OCI-LY1 (cell line): ENCODE results near the gene OR1I1.

Experiments
- H2AFZ ChIP-seq: fragments of 200-600 bp; sonication (generic), shearing (Covaris generic); 2 replicates; pipeline ENCODE4 v1.6.0; 2014; ENCODE audit warnings: antibody characterized with exemption, mild to moderate bottlenecking, low read length
- H3F3A ChIP-seq: fragments of 200-600 bp; sonication (generic), shearing (Covaris generic); 2 replicates; pipeline ENCODE4 v1.6.0; 2014; ENCODE audit warnings: mild to moderate bottlenecking, antibody characterized with exemption, low read length, moderate library complexity; ENCODE audit not compliant: insufficient read depth
- H3K27ac ChIP-seq: fragments of 200-600 bp; sonication (generic); 2 replicates; pipeline ENCODE4 v1.5.1; 2014; ENCODE audit warnings: low read length, mixed run types, mild to moderate bottlenecking, low read depth; ENCODE audit not compliant: poor library complexity, severe bottlenecking
- H3K27me3 ChIP-seq: fragments of 200-600 bp; sonication (generic); 2 replicates; pipeline ENCODE4 v1.6.0; 2014; ENCODE audit warnings: antibody characterized with exemption, mild to moderate bottlenecking, low read length, moderate library complexity; ENCODE audit not compliant: insufficient read depth
- H3K36me3 ChIP-seq: fragments of 200-600 bp; sonication (generic); 2 replicates; pipeline ENCODE4 v1.6.1; 2014; ENCODE audit warnings: mild to moderate bottlenecking, antibody characterized with exemption, low read length, moderate library complexity, mixed read lengths; ENCODE audit not compliant: insufficient read depth
- H3K4me1 ChIP-seq: fragments of 200-600 bp; sonication (generic); 2 replicates; pipeline ENCODE4 v1.5.1; 2014; ENCODE audit warnings: mild to moderate bottlenecking, low read length, moderate library complexity; ENCODE audit not compliant: insufficient read depth, severe bottlenecking
- H3K4me2 ChIP-seq: fragments of 200-600 bp; sonication (generic), shearing (Covaris generic); 2 replicates; pipeline ENCODE4 v1.6.1; 2014; ENCODE audit warnings: low read length
- H3K4me3 ChIP-seq: fragments of 200-600 bp; sonication (generic); 2 replicates; pipeline ENCODE4 v1.5.1; 2014; ENCODE audit warnings: low read length, low read depth, mild to moderate bottlenecking, mixed read lengths; ENCODE audit not compliant: poor library complexity, severe bottlenecking
- H3K79me2 ChIP-seq: fragments of 200-600 bp; shearing (Covaris generic); 2 replicates; pipeline ENCODE4 v1.6.1; 2016; ENCODE audit warnings: mixed run types, low read length, mixed read lengths; ENCODE audit not compliant: insufficient read depth
- H3K9ac ChIP-seq: fragments of 200-600 bp; sonication (generic), shearing (Covaris generic); 2 replicates; pipeline ENCODE4 v1.6.1; 2014; ENCODE audit warnings: mild to moderate bottlenecking, low read length, mixed read lengths
- H3K9me2 ChIP-seq: fragments of 200-600 bp; sonication (generic), shearing (Covaris generic); 2 replicates; pipeline ENCODE4 v1.6.1; 2014; ENCODE audit warnings: low read depth, mild to moderate bottlenecking, low read length, mixed read lengths
- H3K9me3 ChIP-seq: fragments of 200-600 bp; shearing (Covaris generic); 2 replicates; pipeline ENCODE4 v1.6.1; 2014; ENCODE audit warnings: low read length, mixed read lengths
- H4K20me1 ChIP-seq: fragments of 200-600 bp; sonication (generic), shearing (Covaris generic); 2 replicates; pipeline ENCODE4 v1.6.0; 2016; ENCODE audit warnings: mild to moderate bottlenecking, low read length; ENCODE audit not compliant: insufficient read depth
- EZH2 ChIP-seq: fragments of 200-600 bp; sonication (generic), shearing (Covaris generic); IDR thresholded peaks from 2 replicates; pipeline ENCODE4 v1.8.0; 2017; ENCODE audit warnings: borderline replicate concordance, mixed run types, mild to moderate bottlenecking, antibody characterized with exemption, low read length, moderate library complexity, mixed read lengths
- TF ChIP-seq, protein P1 (sequence below): fragments of 200-600 bp; sonication (generic), shearing (Covaris generic); IDR thresholded peaks from 2 replicates; pipeline ENCODE4 v1.5.1; 2017; ENCODE audit warnings: mild to moderate bottlenecking, antibody characterized with exemption, low read length, moderate library complexity, mixed read lengths

OR1I1 gene

GRCh38 chr19:15120135-15121026 is 38.4 kb downstream of the OR1I1 start:
- no peaks in the 10 kb centered on the region for H3K27me3 ChIP-seq
- no peak overlapping the region for H2AFZ ChIP-seq
- no peaks in the 10 kb centered on the region for H3K79me2 ChIP-seq
- H3K4me3 ChIP-seq = no peak overlapping the region
- H3F3A ChIP-seq = no peaks in the 10 kb centered on the region
- H3K4me1 ChIP-seq = peaks cover 10% of the 10 kb centered on the region
- no peak overlapping the region for H3K9ac ChIP-seq
- H3K9me3 ChIP-seq = no peaks in the 10 kb centered on the region
- no peak overlapping the region for H3K4me2 ChIP-seq
- no peak overlapping the region for H3K27ac ChIP-seq
- TF ChIP-seq EZH2 = no peak
- TF ChIP-seq, protein P1, sequence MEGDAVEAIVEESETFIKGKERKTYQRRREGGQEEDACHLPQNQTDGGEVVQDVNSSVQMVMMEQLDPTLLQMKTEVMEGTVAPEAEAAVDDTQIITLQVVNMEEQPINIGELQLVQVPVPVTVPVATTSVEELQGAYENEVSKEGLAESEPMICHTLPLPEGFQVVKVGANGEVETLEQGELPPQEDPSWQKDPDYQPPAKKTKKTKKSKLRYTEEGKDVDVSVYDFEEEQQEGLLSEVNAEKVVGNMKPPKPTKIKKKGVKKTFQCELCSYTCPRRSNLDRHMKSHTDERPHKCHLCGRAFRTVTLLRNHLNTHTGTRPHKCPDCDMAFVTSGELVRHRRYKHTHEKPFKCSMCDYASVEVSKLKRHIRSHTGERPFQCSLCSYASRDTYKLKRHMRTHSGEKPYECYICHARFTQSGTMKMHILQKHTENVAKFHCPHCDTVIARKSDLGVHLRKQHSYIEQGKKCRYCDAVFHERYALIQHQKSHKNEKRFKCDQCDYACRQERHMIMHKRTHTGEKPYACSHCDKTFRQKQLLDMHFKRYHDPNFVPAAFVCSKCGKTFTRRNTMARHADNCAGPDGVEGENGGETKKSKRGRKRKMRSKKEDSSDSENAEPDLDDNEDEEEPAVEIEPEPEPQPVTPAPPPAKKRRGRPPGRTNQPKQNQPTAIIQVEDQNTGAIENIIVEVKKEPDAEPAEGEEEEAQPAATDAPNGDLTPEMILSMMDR = peak; percentile 16; the same call in 1 of the 2 replicates
- peaks cover 49% of the 10 kb centered on the region for H3K36me3 ChIP-seq
- no peaks in the 10 kb centered on the region for H3K9me2 ChIP-seq
- H4K20me1 ChIP-seq = no peaks in the 10 kb centered on the region

GRCh38 chr19:15122331-15123030 is 40.5 kb downstream of the OR1I1 start:
- no peak overlapping the region for H3K4me2 ChIP-seq
- TF ChIP-seq, protein P1 = no peak
- TF ChIP-seq EZH2 = no peak
- H3K27me3 ChIP-seq = no peaks in the 10 kb centered on the region
- H3K4me3 ChIP-seq = no peak overlapping the region
- peaks cover 32% of the 10 kb centered on the region for H3K36me3 ChIP-seq
- H2AFZ ChIP-seq = no peak overlapping the region
- H4K20me1 ChIP-seq = no peaks in the 10 kb centered on the region
- H3K79me2 ChIP-seq = no peaks in the 10 kb centered on the region
- no peak overlapping the region for H3K27ac ChIP-seq
- H3K9me3 ChIP-seq = no peaks in the 10 kb centered on the region
- no peaks in the 10 kb centered on the region for H3F3A ChIP-seq
- no peak overlapping the region for H3K9ac ChIP-seq
- peaks cover 14% of the 10 kb centered on the region for H3K4me1 ChIP-seq
- no peaks in the 10 kb centered on the region for H3K9me2 ChIP-seq

DNA sequence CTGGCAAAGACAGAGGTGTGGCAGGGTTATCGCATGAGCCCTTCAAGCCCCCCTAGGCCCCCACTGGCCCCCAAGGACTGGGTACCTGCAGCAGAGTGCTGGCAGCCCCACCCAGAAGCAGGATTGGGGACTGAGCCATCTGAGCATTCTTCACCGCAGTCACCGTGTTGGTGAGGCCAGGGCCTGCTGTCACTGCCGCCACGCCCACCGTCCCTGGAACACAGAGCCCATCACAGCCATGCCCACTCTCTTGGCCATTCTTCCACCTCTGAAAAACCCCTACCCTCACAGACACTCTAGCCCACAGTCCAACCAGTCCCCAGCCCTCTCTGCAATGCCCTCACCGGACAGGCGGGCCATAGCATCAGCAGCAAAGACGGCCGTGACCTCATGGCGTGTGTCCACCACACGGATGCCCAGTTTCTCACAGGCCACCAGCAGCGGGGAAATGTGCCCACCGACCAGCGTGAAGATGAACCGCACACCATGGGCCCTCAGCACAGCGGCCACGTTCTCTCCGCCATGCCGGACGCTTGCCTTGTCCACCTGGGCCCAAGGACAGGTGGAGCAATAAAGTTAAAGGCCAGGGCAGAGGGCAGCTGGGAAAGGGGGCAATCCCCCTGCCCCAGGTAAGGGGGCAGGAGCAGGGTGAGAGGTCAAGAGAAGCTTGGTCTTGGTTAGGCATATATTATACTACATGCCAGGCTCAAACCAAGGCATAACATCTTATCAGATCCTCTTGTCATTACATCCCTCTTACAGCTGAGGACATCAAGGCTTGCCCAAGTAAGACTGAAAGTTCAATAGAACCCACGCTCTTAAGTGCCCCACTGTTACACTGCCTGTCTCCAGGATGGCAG is 41.2 kb downstream of the OR1I1 start:
- no peak overlapping the region for H2AFZ ChIP-seq
- no peaks in the 10 kb centered on the region for H3K27me3 ChIP-seq
- no peaks in the 10 kb centered on the region for H4K20me1 ChIP-seq
- peaks cover 14% of the 10 kb centered on the region for H3K4me1 ChIP-seq
- H3F3A ChIP-seq = no peaks in the 10 kb centered on the region
- TF ChIP-seq EZH2 = no peak
- TF ChIP-seq, protein P1 = no peak
- no peaks in the 10 kb centered on the region for H3K9me2 ChIP-seq
- H3K9ac ChIP-seq = no peak overlapping the region; the same call in 1 of the 2 replicates
- no peak overlapping the region for H3K27ac ChIP-seq
- H3K9me3 ChIP-seq = no peaks in the 10 kb centered on the region
- H3K4me2 ChIP-seq = peak overlapping the region; percentile 68; the same call in 1 of the 2 replicates
- no peak overlapping the region for H3K4me3 ChIP-seq
- peaks cover 25% of the 10 kb centered on the region for H3K36me3 ChIP-seq
- no peaks in the 10 kb centered on the region for H3K79me2 ChIP-seq
